Endodermal cell (in vitro differentiated cells): ENCODE results near the gene CAPZB. TPM values are rescaled to one million over a fixed set of nuclear protein-coding genes. Genes with fewer than 3 reads are reported as not detected.

ENCODE experiments used
- DNase-seq: peaks from one replicate; pipeline ENCODE4 v3.0.0-alpha.2; 2017
- H3K27ac ChIP-seq: 2 replicates; pipeline ENCODE4 v1.5.1; 2013; ENCODE audit warnings: mild to moderate bottlenecking, low read depth, low read length, moderate library complexity
- H3K27me3 ChIP-seq: 2 replicates; pipeline ENCODE4 v1.6.1; 2013; ENCODE audit warnings: mild to moderate bottlenecking, low read length, moderate library complexity; ENCODE audit not compliant: insufficient read depth, control insufficient read depth, poor library complexity, severe bottlenecking
- H3K36me3 ChIP-seq: 2 replicates; pipeline ENCODE4 v1.7.0; 2013; ENCODE audit warnings: mild to moderate bottlenecking, low read length, moderate library complexity; ENCODE audit not compliant: control insufficient read depth, insufficient read depth
- H3K4me1 ChIP-seq: one replicate; pipeline ENCODE4 v1.7.0; 2013; ENCODE audit warnings: low read length; ENCODE audit not compliant: control insufficient read depth, insufficient read depth
- H3K4me3 ChIP-seq: 2 replicates; pipeline ENCODE4 v1.5.1; 2013; ENCODE audit warnings: mild to moderate bottlenecking, low read length, moderate library complexity
- H3K9ac ChIP-seq: 2 replicates; pipeline ENCODE4 v1.6.1; 2013; ENCODE audit warnings: mild to moderate bottlenecking, low read length, moderate library complexity; ENCODE audit not compliant: poor library complexity, severe bottlenecking; ENCODE audit errors: extremely low read depth
- H3K9me3 ChIP-seq: 2 replicates; pipeline ENCODE4 v1.6.1; 2013; ENCODE audit warnings: mild to moderate bottlenecking, low read length, moderate library complexity; ENCODE audit not compliant: control insufficient read depth
- H3K27ac Mint-ChIP-seq: 2 replicates; pipeline ENCODE4 v1.8.0; 2020; ENCODE audit warnings: mixed read lengths
- H3K27me3 Mint-ChIP-seq: 2 replicates; pipeline ENCODE4 v1.8.0; 2021; ENCODE audit warnings: mild to moderate bottlenecking, mixed read lengths; ENCODE audit not compliant: insufficient read depth
- H3K36me3 Mint-ChIP-seq: 2 replicates; pipeline ENCODE4 v1.8.0; 2020; ENCODE audit warnings: low read depth, mixed read lengths
- H3K4me1 Mint-ChIP-seq: 2 replicates; pipeline ENCODE4 v1.8.0; 2020; ENCODE audit warnings: mixed read lengths
- H3K4me3 Mint-ChIP-seq: 2 replicates; pipeline ENCODE4 v1.8.0; 2020; ENCODE audit warnings: mild to moderate bottlenecking, moderate library complexity, mixed read lengths
- H3K9me3 Mint-ChIP-seq: 2 replicates; pipeline ENCODE4 v1.8.0; 2020; ENCODE audit warnings: mild to moderate bottlenecking, mixed read lengths
- CTCF ChIP-seq: fragments of 200-600 bp; sonication (generic); conservative IDR thresholded peaks from 2 replicates; pipeline ENCODE4 v1.5.0; 2021; ENCODE audit warnings: antibody characterized with exemption, mild to moderate bottlenecking
- WGBS, 2 experiments: methylation state at CpG; one replicate each; pipeline versions ENCODE4 v1.1.5 to v1.1.7; 2013; ENCODE audit warnings: missing lambda C conversion rate in 2 of 2, mixed read lengths in 1 of 2; ENCODE audit not compliant: insufficient coverage in 1 of 2, insufficient read length in 1 of 2; 5-methylcytosine and 5-hydroxymethylcytosine counted together
- total RNA-seq, 2 donors: library from RNA; stranded (reverse); fragmentation: NEBNext Ultra II Directional in 1 of 2; extraction: Animal tissue kit (Norgen Biotek cat#: 25700) in 1 of 2; gene quantifications; 2 replicates in 1 of 2; 3 replicates in 1 of 2; pipeline ENCODE4 v1.2.1, GENCODE V29; 2021

Gene CAPZB
- total RNA-seq, 2 donors from 2014 or later = 334 to 362 TPM

DNA sequence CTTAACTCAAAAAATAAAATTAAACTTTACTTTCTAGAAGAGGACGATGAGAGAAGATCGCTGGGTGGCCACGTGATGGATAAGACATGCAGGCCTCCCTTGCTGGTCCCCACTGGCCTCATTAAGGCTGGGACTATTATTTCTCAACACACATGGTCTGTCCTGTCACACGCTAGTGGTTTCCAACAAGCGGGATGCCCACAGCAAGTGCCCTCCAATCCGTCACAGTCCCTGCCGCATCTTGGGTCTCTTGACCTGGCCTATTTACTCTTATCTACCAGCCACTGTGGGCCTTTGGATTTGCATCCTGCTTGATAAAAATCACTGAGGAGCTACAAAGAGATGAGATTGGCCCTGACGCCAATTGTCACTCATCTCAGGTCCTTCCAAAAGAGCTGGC, 30.0 kb downstream of the CAPZB start:
- H3K4me3 Mint-ChIP-seq = no peak overlapping the region
- peaks cover 34% of the 10 kb centered on the region for H3K4me1 ChIP-seq
- no peak overlapping the region for H3K27ac ChIP-seq

GRCh38 chr1:19454265-19455146, 30.8 kb downstream of the CAPZB start:
- Mint-ChIP-seq H3K4me1 (peaks cover 51% of the 10 kb centered on the region), H3K4me3 (no peak overlapping the region), H3K27ac (peak overlapping the region; percentile 3), H3K9me3 (no peaks in the 10 kb centered on the region), H3K36me3 (peaks cover 1% of the 10 kb centered on the region), H3K27me3 (no peaks in the 10 kb centered on the region)
- no peak for TF ChIP-seq CTCF
- Histone ChIP-seq H3K4me3 (no peak overlapping the region), H3K36me3 (peaks cover 6% of the 10 kb centered on the region), H3K9me3 (no peaks in the 10 kb centered on the region), H3K27me3 (no peaks in the 10 kb centered on the region), H3K4me1 (peaks cover 34% of the 10 kb centered on the region), H3K27ac (peak overlapping the region; percentile 27), H3K9ac (no peak overlapping the region)
- WGBS, 2 experiments = 70 to 73% methylated on average over 9 to 11 of the region's 11 CpGs
- DNase-seq = peak; percentile 62

More for the DNA sequence above, 30.0 kb downstream of the CAPZB start:
- Mint-ChIP-seq H3K4me1 (peaks cover 50% of the 10 kb centered on the region), H3K36me3 (peaks cover 2% of the 10 kb centered on the region), H3K27ac (no peak overlapping the region), H3K9me3 (no peaks in the 10 kb centered on the region), H3K27me3 (no peaks in the 10 kb centered on the region)
- H3K4me3 ChIP-seq = no peak overlapping the region
- no peak for TF ChIP-seq CTCF
- H3K36me3 ChIP-seq = peaks cover 7% of the 10 kb centered on the region
- no peak overlapping the region for H3K9ac ChIP-seq
- H3K9me3 ChIP-seq = no peaks in the 10 kb centered on the region
- no peaks in the 10 kb centered on the region for H3K27me3 ChIP-seq
- WGBS, 2 experiments = 88 to 91% methylated on average over 8 of the region's 8 CpGs
- peak; percentile 53 for DNase-seq

DNA sequence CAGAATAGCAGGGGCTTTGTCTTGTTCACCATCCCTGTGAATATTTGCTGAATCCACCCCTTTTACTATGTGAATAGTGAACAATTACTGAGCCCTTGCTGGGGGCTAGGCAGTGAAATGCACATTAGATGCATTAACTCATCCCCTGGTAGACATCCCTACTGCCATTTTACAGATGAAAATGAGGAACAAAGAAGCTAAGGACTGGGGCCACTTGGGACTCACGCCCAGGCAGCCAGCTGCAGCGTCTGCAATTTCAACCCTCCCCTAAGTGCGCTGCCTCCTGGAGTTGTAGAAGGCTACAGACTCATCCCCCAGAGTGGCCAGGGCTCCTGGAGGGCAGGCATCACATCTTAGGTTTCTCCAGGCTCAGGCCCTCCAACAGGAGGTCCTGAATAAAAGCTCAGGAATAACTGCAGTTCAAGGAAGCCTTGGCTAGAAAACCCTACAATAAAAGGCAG, 31.6 kb downstream of the CAPZB start:
- Histone ChIP-seq H3K27ac (no peak overlapping the region), H3K27me3 (no peaks in the 10 kb centered on the region), H3K9me3 (no peaks in the 10 kb centered on the region), H3K4me3 (no peak overlapping the region), H3K9ac (no peak overlapping the region), H3K36me3 (peaks cover 11% of the 10 kb centered on the region), H3K4me1 (peaks cover 39% of the 10 kb centered on the region)
- no peaks in the 10 kb centered on the region for H3K27me3 Mint-ChIP-seq
- DNase-seq = peak; percentile 57
- no peak for TF ChIP-seq CTCF
- H3K4me3 Mint-ChIP-seq = no peak overlapping the region
- no peaks in the 10 kb centered on the region for H3K9me3 Mint-ChIP-seq
- H3K4me1 Mint-ChIP-seq = peaks cover 58% of the 10 kb centered on the region
- whole genome bisulfite sequencing, 2 experiments = 66% methylated on average over 3 of the region's 3 CpGs; no CpG with 5 or more reads in 1 of the 2 experiments
- H3K36me3 Mint-ChIP-seq = peaks cover 6% of the 10 kb centered on the region
- peak overlapping the region; percentile 10 for H3K27ac Mint-ChIP-seq
